Peyer's patch (tissue), 4 donors: Measurements from ENCODE around the gene TDRD3.

Experiments used
- CTCF ChIP-seq, 6 experiments: fragments of 450-650 bp in 4 of 6; fragments of 200-600 bp in 2 of 6; sonication (generic) in 1 of 6; IDR thresholded peaks; one replicate each; pipeline ENCODE4 v1.5.1; 2017 to 2019; ENCODE audit warnings: antibody characterized with exemption in 6 of 6, mild to moderate bottlenecking in 3 of 6, moderate library complexity in 1 of 6
- POLR2A ChIP-seq, 2 donors: fragments of 450-650 bp; IDR thresholded peaks; one replicate each; pipeline ENCODE4 v1.5.1; 2017; ENCODE audit warnings: antibody characterized with exemption in 2 of 2, mild to moderate bottlenecking in 2 of 2, moderate library complexity in 2 of 2

GRCh38 chr13:60417734-60418133 lies 20.7 kb downstream of the TDRD3 start:
- TF ChIP-seq CTCF (IDR thresholded peaks at IDR 0.05) (no peak), POLR2A (IDR thresholded peaks at IDR 0.05) (no peak)
